CD14-positive monocyte (primary cell): Measurements from ENCODE around the gene KCNAB1. TPM values are rescaled to one million over a fixed set of nuclear protein-coding genes. Genes with fewer than 3 reads are reported as not detected.

Source experiments
- DNase-seq, 3 donors: peaks; one replicate each; pipeline ENCODE4 v3.0.0-alpha.2; 2011 to 2022
- H2AFZ ChIP-seq: 2 replicates; pipeline ENCODE4 v1.6.0; 2012; ENCODE audit warnings: mild to moderate bottlenecking, low read depth, low read length, inconsistent platforms; ENCODE audit not compliant: insufficient read depth, poor library complexity, severe bottlenecking
- H3K27ac ChIP-seq, 2 donors: 1 replicate in 1 of 2; 2 replicates in 1 of 2; pipeline ENCODE4 v1.5.1; 2012 to 2013; ENCODE audit warnings: low read length in 2 of 2, control low read depth in 1 of 2, inconsistent platforms in 1 of 2, low read depth in 1 of 2, mild to moderate bottlenecking in 1 of 2
- H3K27me3 ChIP-seq, 2 donors: one replicate each; pipeline versions ENCODE4 v1.6.0 to v1.6.1; 2011 to 2013; ENCODE audit warnings: low read length in 2 of 2; ENCODE audit not compliant: control insufficient read depth in 2 of 2, insufficient read depth in 2 of 2
- H3K36me3 ChIP-seq, 2 donors: replicated peaks in 1 of 2; 1 replicate in 1 of 2; 2 replicates in 1 of 2; pipeline versions ENCODE4 v1.5.1 to v1.6.1; 2012 to 2013; ENCODE audit warnings: low read length in 2 of 2, control low read depth in 1 of 2, inconsistent platforms in 1 of 2, mild to moderate bottlenecking in 1 of 2; ENCODE audit not compliant: insufficient read depth in 2 of 2, control insufficient read depth in 1 of 2
- H3K4me1 ChIP-seq, 2 donors: 1 replicate in 1 of 2; 2 replicates in 1 of 2; pipeline versions ENCODE4 v1.5.1 to v1.6.1; 2012 to 2013; ENCODE audit warnings: low read length in 2 of 2, control low read depth in 1 of 2, inconsistent platforms in 1 of 2, mild to moderate bottlenecking in 1 of 2, moderate library complexity in 1 of 2; ENCODE audit not compliant: insufficient read depth in 2 of 2, control insufficient read depth in 1 of 2
- H3K4me2 ChIP-seq: replicated peaks from 2 replicates; pipeline ENCODE3; 2012; ENCODE audit warnings: low read length, moderate library complexity, mild to moderate bottlenecking; ENCODE audit not compliant: poor library complexity, severe bottlenecking; ENCODE audit errors: extremely low read depth
- H3K4me3 ChIP-seq, 3 experiments: fragments of 200-600 bp in 1 of 3; sonication (generic) in 1 of 3; replicated peaks in 1 of 3; 1 replicate in 2 of 3; 2 replicates in 1 of 3; pipeline ENCODE4 v1.5.1; 2011 to 2013; ENCODE audit warnings: low read length in 3 of 3, mild to moderate bottlenecking in 3 of 3, control low read depth in 2 of 3, low read depth in 2 of 3, inconsistent platforms in 1 of 3, moderate library complexity in 1 of 3
- H3K79me2 ChIP-seq: 2 replicates; pipeline ENCODE4 v1.6.0; 2012; ENCODE audit warnings: mild to moderate bottlenecking, control low read depth, inconsistent platforms, low read length, moderate library complexity; ENCODE audit not compliant: insufficient read depth
- H3K9ac ChIP-seq: 2 replicates; pipeline ENCODE4 v1.6.0; 2017; ENCODE audit warnings: low read length, mild to moderate bottlenecking; ENCODE audit not compliant: insufficient read depth, poor library complexity, severe bottlenecking
- H3K9me3 ChIP-seq, 2 donors: replicated peaks in 1 of 2; 1 replicate in 1 of 2; 2 replicates in 1 of 2; pipeline versions ENCODE4 v1.5.1 to v1.6.1; 2012 to 2013; ENCODE audit warnings: low read length in 2 of 2, control low read depth in 1 of 2; ENCODE audit not compliant: control insufficient read depth in 1 of 2, insufficient read depth in 1 of 2
- H4K20me1 ChIP-seq: 2 replicates; pipeline ENCODE4 v1.6.0; 2012; ENCODE audit warnings: mild to moderate bottlenecking, low read length, control low read depth, moderate library complexity; ENCODE audit not compliant: insufficient read depth
- H3K27ac Mint-ChIP-seq, 7 donors: one replicate each; pipeline ENCODE4 v1.8.0; 2020; ENCODE audit warnings: mild to moderate bottlenecking in 7 of 7, mixed read lengths in 7 of 7, moderate library complexity in 6 of 7, inconsistent platforms in 2 of 7
- H3K27me3 Mint-ChIP-seq, 3 donors: one replicate each; pipeline ENCODE4 v1.8.0; 2021 to 2022; ENCODE audit warnings: low read depth in 3 of 3, mild to moderate bottlenecking in 3 of 3, mixed read lengths in 3 of 3, moderate library complexity in 3 of 3, inconsistent platforms in 1 of 3
- H3K36me3 Mint-ChIP-seq, 2 donors: one replicate each; pipeline ENCODE4 v1.8.0; 2020; ENCODE audit warnings: mixed read lengths in 2 of 2, inconsistent platforms in 1 of 2, mild to moderate bottlenecking in 1 of 2
- H3K4me1 Mint-ChIP-seq: one replicate; pipeline ENCODE4 v1.8.0; 2020; ENCODE audit warnings: mild to moderate bottlenecking, mixed read lengths
- H3K4me3 Mint-ChIP-seq, 2 donors: one replicate each; pipeline ENCODE4 v1.8.0; 2020; ENCODE audit warnings: mild to moderate bottlenecking in 2 of 2, mixed read lengths in 2 of 2, moderate library complexity in 1 of 2
- H3K9me3 Mint-ChIP-seq, 7 donors: one replicate each; pipeline ENCODE4 v1.8.0; 2020 to 2022; ENCODE audit warnings: mixed read lengths in 7 of 7, mild to moderate bottlenecking in 6 of 7, moderate library complexity in 6 of 7, inconsistent platforms in 2 of 7
- WGBS: methylation state at CpG from one replicate; pipeline ENCODE4 v1.1.5; 2013; ENCODE audit warnings: missing lambda C conversion rate; ENCODE audit not compliant: insufficient coverage; 5-methylcytosine and 5-hydroxymethylcytosine counted together
- intact Hi-C, 2 donors: fragments of 100-400 bp; cut with micrococcal nuclease; formaldehyde crosslinking; loops; one replicate each; pipeline versions ENCODE4 v1.15.0 to v1.15.1; 2023
- polyA plus RNA-seq, 3 donors: library from polyadenylated mRNA; depleted of rRNA in 1 of 3; unstranded in 2 of 3; stranded (reverse) in 1 of 3; fragments of 300-500 nt in 2 of 3; fragments of >200 nt in 1 of 3; fragmentation: Illumina TruSeq in 2 of 3; gene quantifications; 1 replicate in 2 of 3; 2 replicates in 1 of 3; pipeline ENCODE4 v1.2.3, GENCODE V29; 2012 to 2021
- TF ChIP-seq, protein P1 (sequence below): fragments of 200-600 bp; IDR thresholded peaks from one replicate; pipeline ENCODE4 v1.8.0; 2022; ENCODE audit warnings: antibody characterized with exemption, mild to moderate bottlenecking

KCNAB1 gene
- polyA plus RNA-seq, 3 donors: 0.08 to 0.14 TPM; not detected in 1

DNA sequence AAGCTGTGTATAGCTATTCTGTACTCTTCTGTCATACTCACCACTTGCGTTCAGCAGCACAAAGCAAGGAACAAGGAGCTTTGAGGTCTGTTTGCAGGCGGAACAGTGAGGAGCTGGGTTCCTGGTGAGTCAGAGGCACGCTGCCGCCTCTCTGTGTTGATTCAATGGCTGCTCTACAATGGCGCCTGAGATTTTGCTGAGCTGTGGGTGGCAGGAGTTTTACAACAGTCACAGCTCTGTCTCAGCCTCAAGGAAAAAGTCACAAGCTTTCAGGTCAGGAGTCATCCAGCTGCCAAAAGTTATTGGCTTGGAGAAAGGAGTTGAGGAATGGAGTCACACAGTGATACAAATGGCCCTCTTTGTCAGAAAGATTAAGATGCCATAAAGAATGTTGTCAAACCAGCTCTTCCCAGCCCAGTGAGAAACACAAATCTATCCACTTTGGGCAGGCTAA, 336.4 kb downstream of the KCNAB1 start:
- H3K4me3 ChIP-seq: no peak overlapping the region
- no peaks in the 10 kb centered on the region for H3K36me3 ChIP-seq
- H3K27ac Mint-ChIP-seq: no peak overlapping the region
- no peak overlapping the region for H3K4me2 ChIP-seq
- TF ChIP-seq, protein P1, sequence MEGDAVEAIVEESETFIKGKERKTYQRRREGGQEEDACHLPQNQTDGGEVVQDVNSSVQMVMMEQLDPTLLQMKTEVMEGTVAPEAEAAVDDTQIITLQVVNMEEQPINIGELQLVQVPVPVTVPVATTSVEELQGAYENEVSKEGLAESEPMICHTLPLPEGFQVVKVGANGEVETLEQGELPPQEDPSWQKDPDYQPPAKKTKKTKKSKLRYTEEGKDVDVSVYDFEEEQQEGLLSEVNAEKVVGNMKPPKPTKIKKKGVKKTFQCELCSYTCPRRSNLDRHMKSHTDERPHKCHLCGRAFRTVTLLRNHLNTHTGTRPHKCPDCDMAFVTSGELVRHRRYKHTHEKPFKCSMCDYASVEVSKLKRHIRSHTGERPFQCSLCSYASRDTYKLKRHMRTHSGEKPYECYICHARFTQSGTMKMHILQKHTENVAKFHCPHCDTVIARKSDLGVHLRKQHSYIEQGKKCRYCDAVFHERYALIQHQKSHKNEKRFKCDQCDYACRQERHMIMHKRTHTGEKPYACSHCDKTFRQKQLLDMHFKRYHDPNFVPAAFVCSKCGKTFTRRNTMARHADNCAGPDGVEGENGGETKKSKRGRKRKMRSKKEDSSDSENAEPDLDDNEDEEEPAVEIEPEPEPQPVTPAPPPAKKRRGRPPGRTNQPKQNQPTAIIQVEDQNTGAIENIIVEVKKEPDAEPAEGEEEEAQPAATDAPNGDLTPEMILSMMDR: no peak
- H3K27ac ChIP-seq: no peak overlapping the region
- no peaks in the 10 kb centered on the region for H3K36me3 Mint-ChIP-seq
- intact Hi-C loops: no loop called here
- H4K20me1 ChIP-seq: no peaks in the 10 kb centered on the region
- H3K79me2 ChIP-seq: no peaks in the 10 kb centered on the region
- no peak for DNase-seq
- WGBS: 84% methylated on average over 5 of the region's 5 CpGs
- no peak overlapping the region for H3K4me3 Mint-ChIP-seq
- H3K9me3 Mint-ChIP-seq: peaks cover 0 to 2% (median 0%) of the 10 kb centered on the region in 7 donors
- peaks cover 6% of the 10 kb centered on the region for H3K4me1 Mint-ChIP-seq
- H3K27me3 ChIP-seq: no peaks in the 10 kb centered on the region
- no peaks in the 10 kb centered on the region for H3K9me3 ChIP-seq
- H3K4me1 ChIP-seq: peaks cover 0 to 8% of the 10 kb centered on the region in 2 donors
- H3K27me3 Mint-ChIP-seq: peaks cover 0 to 5% (median 3%) of the 10 kb centered on the region in 3 donors
- no peak overlapping the region for H2AFZ ChIP-seq
- no peak overlapping the region for H3K9ac ChIP-seq

DNA sequence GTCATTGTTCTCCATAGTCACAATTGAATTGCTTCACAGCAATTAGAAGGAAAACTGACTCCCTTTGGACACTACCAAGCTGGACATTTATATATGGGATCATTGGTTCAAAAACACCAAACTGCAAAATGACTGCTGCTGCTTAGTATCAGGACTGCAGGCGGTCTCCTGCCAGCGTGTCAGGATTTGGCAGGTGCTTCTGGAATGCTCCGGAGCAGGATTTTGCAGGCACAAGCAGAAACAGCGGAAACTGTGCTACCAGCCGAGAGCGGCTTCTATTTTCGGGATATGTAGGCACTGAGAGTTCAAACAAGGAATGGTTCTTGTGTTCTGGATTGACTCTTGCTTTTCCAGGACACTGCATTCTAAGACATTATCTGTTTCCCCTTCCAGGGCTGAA, 339.1 kb downstream of the KCNAB1 start:
- no peaks in the 10 kb centered on the region for H3K36me3 ChIP-seq
- no peak overlapping the region for H3K27ac ChIP-seq
- H3K4me1 ChIP-seq: peaks cover 0 to 8% of the 10 kb centered on the region in 2 donors
- TF ChIP-seq, protein P1: no peak
- no peaks in the 10 kb centered on the region for H3K36me3 Mint-ChIP-seq
- no peaks in the 10 kb centered on the region for H4K20me1 ChIP-seq
- no peak overlapping the region for H3K9ac ChIP-seq
- H3K79me2 ChIP-seq: no peaks in the 10 kb centered on the region
- H2AFZ ChIP-seq: no peak overlapping the region
- H3K27ac Mint-ChIP-seq: no peak overlapping the region
- WGBS: 86% methylated on average over 2 of the region's 7 CpGs
- H3K9me3 ChIP-seq: no peaks in the 10 kb centered on the region
- H3K9me3 Mint-ChIP-seq: peaks cover 0 to under 1% (median 0%) of the 10 kb centered on the region in 7 donors
- H3K4me3 ChIP-seq: no peak overlapping the region
- H3K27me3 ChIP-seq: no peaks in the 10 kb centered on the region
- H3K4me3 Mint-ChIP-seq: no peak overlapping the region
- intact Hi-C loops: no loop called here
- no peak overlapping the region for H3K4me2 ChIP-seq
- H3K27me3 Mint-ChIP-seq: peaks cover 0 to 6% (median under 1%) of the 10 kb centered on the region in 3 donors
- peaks cover 6% of the 10 kb centered on the region for H3K4me1 Mint-ChIP-seq
- DNase-seq: no peak
